Neuronal stem cell (in vitro differentiated cells): ENCODE results near the gene CDK15.
"Not testable (repeated sequence)": the region's sequence is repeated elsewhere in the genome, so short reads cannot be mapped to it uniquely, and the experiment has no call there.

ENCODE experiments used
- DNase-seq: peaks from one replicate; pipeline ENCODE4 v3.0.0-alpha.2; 2013; ENCODE audit warnings: low spot score
- H2AFZ ChIP-seq: one replicate; pipeline ENCODE4 v1.6.1; 2013; ENCODE audit warnings: mild to moderate bottlenecking, low read length, inconsistent platforms
- H2AK5ac ChIP-seq: 2 replicates; pipeline ENCODE4 v1.6.1; 2013; ENCODE audit warnings: low read depth, mild to moderate bottlenecking, inconsistent platforms, low read length, moderate library complexity, mixed read lengths
- H2BK120ac ChIP-seq: 2 replicates; pipeline ENCODE4 v1.6.1; 2013; ENCODE audit warnings: low read depth, mild to moderate bottlenecking, inconsistent platforms, low read length, moderate library complexity, mixed read lengths
- H2BK12ac ChIP-seq: one replicate; pipeline ENCODE4 v1.6.1; 2013; ENCODE audit warnings: low read length, inconsistent platforms
- H2BK15ac ChIP-seq: 2 replicates; pipeline ENCODE4 v1.6.1; 2013; ENCODE audit warnings: mild to moderate bottlenecking, low read length, inconsistent platforms, mixed read lengths
- H2BK5ac ChIP-seq: one replicate; pipeline ENCODE4 v1.6.1; 2013; ENCODE audit warnings: inconsistent platforms, mild to moderate bottlenecking, low read length, moderate library complexity
- H3K14ac ChIP-seq: one replicate; pipeline ENCODE4 v1.6.1; 2013; ENCODE audit warnings: low read length, inconsistent platforms
- H3K18ac ChIP-seq: 2 replicates; pipeline ENCODE4 v1.6.1; 2013; ENCODE audit warnings: low read length, inconsistent platforms
- H3K23ac ChIP-seq: 2 replicates; pipeline ENCODE4 v1.6.1; 2013; ENCODE audit warnings: low read depth, mild to moderate bottlenecking, mixed read lengths, low read length, inconsistent platforms; ENCODE audit not compliant: poor library complexity
- H3K27ac ChIP-seq: replicated peaks from 3 replicates; pipeline ENCODE4 v1.5.1; 2013; ENCODE audit warnings: low read length, inconsistent platforms
- H3K27me3 ChIP-seq, 3 experiments: 2 replicates each; pipeline ENCODE4 v1.6.1; 2013; ENCODE audit warnings: low read length in 3 of 3, mild to moderate bottlenecking in 2 of 3, inconsistent platforms in 1 of 3, low read depth in 1 of 3, mixed read lengths in 1 of 3, moderate library complexity in 1 of 3; ENCODE audit not compliant: control insufficient read depth in 3 of 3, insufficient read depth in 3 of 3
- H3K36me3 ChIP-seq, 2 donors: replicated peaks in 1 of 2; 2 replicates each; pipeline ENCODE4 v1.6.1; 2013; ENCODE audit warnings: low read length in 2 of 2; ENCODE audit not compliant: control insufficient read depth in 2 of 2, insufficient read depth in 2 of 2
- H3K4ac ChIP-seq: 2 replicates; pipeline ENCODE4 v1.6.1; 2013; ENCODE audit warnings: inconsistent platforms, mild to moderate bottlenecking, low read length, moderate library complexity
- H3K4me1 ChIP-seq, 2 donors: 1 replicate in 1 of 2; 2 replicates in 1 of 2; pipeline ENCODE4 v1.6.1; 2013; ENCODE audit warnings: low read length in 2 of 2, low read depth in 1 of 2; ENCODE audit not compliant: control insufficient read depth in 2 of 2, insufficient read depth in 1 of 2
- H3K4me2 ChIP-seq: one replicate; pipeline ENCODE4 v1.6.1; 2013; ENCODE audit warnings: mild to moderate bottlenecking, low read length, inconsistent platforms; ENCODE audit not compliant: insufficient read depth, poor library complexity, severe bottlenecking
- H3K4me3 ChIP-seq, 2 donors: 2 replicates each; pipeline ENCODE4 v1.5.1; 2013; ENCODE audit warnings: low read length in 2 of 2, mild to moderate bottlenecking in 2 of 2, inconsistent platforms in 1 of 2, moderate library complexity in 1 of 2
- H3K79me1 ChIP-seq: one replicate; pipeline ENCODE4 v1.6.1; 2013; ENCODE audit warnings: low read depth, mild to moderate bottlenecking, inconsistent platforms, low read length, moderate library complexity
- H3K9ac ChIP-seq: one replicate; pipeline ENCODE4 v1.6.1; 2013; ENCODE audit warnings: mild to moderate bottlenecking, low read depth, low read length, inconsistent platforms; ENCODE audit not compliant: poor library complexity
- H3K9me3 ChIP-seq, 2 donors: replicated peaks in 1 of 2; 2 replicates each; pipeline versions ENCODE3 to v1.6.1; 2013; ENCODE audit warnings: low read length in 2 of 2, mild to moderate bottlenecking in 2 of 2, inconsistent platforms in 1 of 2, low read depth in 1 of 2, mixed read lengths in 1 of 2, moderate library complexity in 1 of 2; ENCODE audit not compliant: control insufficient read depth in 2 of 2, insufficient read depth in 1 of 2
- H4K8ac ChIP-seq: one replicate; pipeline ENCODE4 v1.6.1; 2013; ENCODE audit warnings: low read depth, mild to moderate bottlenecking, inconsistent platforms, low read length, moderate library complexity
- H4K91ac ChIP-seq: one replicate; pipeline ENCODE4 v1.6.1; 2013; ENCODE audit warnings: low read length, low read depth, mild to moderate bottlenecking, inconsistent platforms; ENCODE audit not compliant: poor library complexity
- WGBS, 2 donors: extraction: QIAGEN DNeasy Blood & Tissue Kit; methylation state at CpG; one replicate each; pipeline ENCODE4 v1.1.7; 2013; ENCODE audit warnings: missing lambda C conversion rate in 2 of 2, mixed read lengths in 1 of 2; ENCODE audit not compliant: insufficient read length in 2 of 2, insufficient replicate concordance in 1 of 2; ENCODE audit errors: extremely low coverage in 2 of 2; 5-methylcytosine and 5-hydroxymethylcytosine counted together

CDK15 gene

GRCh38 chr2:201808027-201808426 is 1.7 kb downstream of the CDK15 start:
- Histone ChIP-seq H3K36me3 (no peaks in the 10 kb centered on the region), H3K4me1 (peaks cover 0 to 6% of the 10 kb centered on the region in 2 donors), H3K9ac (no peak overlapping the region), H3K18ac (no peak overlapping the region), H3K4ac (no peak overlapping the region), H3K23ac (no peak overlapping the region), H2BK120ac (no peak overlapping the region), H2BK5ac (no peak overlapping the region), H4K91ac (no peak overlapping the region), H2BK15ac (no peak overlapping the region), H2AFZ (no peak overlapping the region), H4K8ac (no peak overlapping the region), H3K4me2 (no peak overlapping the region), H3K27ac (no peak overlapping the region), H3K14ac (no peak overlapping the region), H3K27me3 (peaks cover 0 to 54% (median 2%) of the 10 kb centered on the region in 3 experiments), H3K4me3 (no peak overlapping the region), H2BK12ac (no peak overlapping the region), H3K79me1 (no peaks in the 10 kb centered on the region), H3K9me3 (no peaks in the 10 kb centered on the region), H2AK5ac (no peak overlapping the region)
- no CpG with 5 or more reads among the region's 2 CpGs for WGBS, 2 donors
- no peak for DNase-seq

GRCh38 chr2:201809633-201810032 is 3.3 kb downstream of the CDK15 start:
- Histone ChIP-seq H3K27ac (no peak overlapping the region), H3K9ac (no peak overlapping the region), H3K18ac (no peak overlapping the region), H3K4me2 (no peak overlapping the region), H2AFZ (no peak overlapping the region), H2BK5ac (no peak overlapping the region), H4K8ac (no peak overlapping the region), H3K27me3 (peaks cover 0 to 54% (median 2%) of the 10 kb centered on the region in 3 experiments), H3K14ac (no peak overlapping the region), H3K9me3 (no peaks in the 10 kb centered on the region), H3K4me3 (no peak overlapping the region), H3K4me1 (peaks cover 0 to 6% of the 10 kb centered on the region in 2 donors), H3K23ac (no peak overlapping the region), H3K36me3 (no peaks in the 10 kb centered on the region), H3K4ac (no peak overlapping the region), H4K91ac (no peak overlapping the region), H2BK15ac (no peak overlapping the region), H2AK5ac (no peak overlapping the region), H2BK12ac (no peak overlapping the region), H3K79me1 (no peaks in the 10 kb centered on the region), H2BK120ac (no peak overlapping the region)
- WGBS, 2 donors: no CpG with 5 or more reads among the region's 4 CpGs
- no peak for DNase-seq

GRCh38 chr2:201810604-201811003 is 4.3 kb downstream of the CDK15 start:
- H2BK12ac ChIP-seq, H3K4me3 ChIP-seq, H3K79me1 ChIP-seq, H2BK120ac ChIP-seq, H3K18ac ChIP-seq, H2BK5ac ChIP-seq, H4K8ac ChIP-seq, DNase-seq, H4K91ac ChIP-seq, H3K4me2 ChIP-seq, H3K9me3 ChIP-seq, H3K9ac ChIP-seq, H2BK15ac ChIP-seq, H3K36me3 ChIP-seq, H3K23ac ChIP-seq, H3K4ac ChIP-seq, H3K27ac ChIP-seq, H2AK5ac ChIP-seq, H3K14ac ChIP-seq, H2AFZ ChIP-seq, H3K4me1 ChIP-seq: not testable (repeated sequence)
- no CpG with 5 or more reads among the region's 7 CpGs for WGBS, 2 donors
- H3K27me3 ChIP-seq: peaks cover 0 to 54% (median 2%) of the 10 kb centered on the region in 3 experiments

- Histone ChIP-seq H3K18ac (no peak overlapping the region), H3K4me1 (no peaks in the 10 kb centered on the region), H3K9me3 (peaks cover 4 to 9% of the 10 kb centered on the region in 2 donors), H4K8ac (no peak overlapping the region), H2AFZ (no peak overlapping the region), H2BK120ac (no peak overlapping the region), H3K9ac (no peak overlapping the region), H3K4ac (no peak overlapping the region), H3K27me3 (peaks cover 0 to 23% (median 0%) of the 10 kb centered on the region in 3 experiments), H3K4me2 (no peak overlapping the region), H2BK15ac (no peak overlapping the region), H2BK12ac (no peak overlapping the region), H3K36me3 (no peaks in the 10 kb centered on the region), H2AK5ac (no peak overlapping the region), H3K27ac (no peak overlapping the region), H4K91ac (no peak overlapping the region), H3K4me3 (no peak overlapping the region), H3K14ac (no peak overlapping the region), H3K23ac (no peak overlapping the region), H3K79me1 (no peaks in the 10 kb centered on the region), H2BK5ac (no peak overlapping the region)
- no peak for DNase-seq
- WGBS, 2 donors: 100% methylated on average over 1 of the region's 9 CpGs; no CpG with 5 or more reads in 1 of the 2 donors
Observed at GRCh38 chr2:201813996-201814760, 7.8 kb downstream of the CDK15 start.
